Neural progenitor cell (in vitro differentiated cells): Measurements from ENCODE around the gene TREML4.
A peak's percentile ranks its signal among the peaks of the same experiment; 100 is the strongest.

Source experiments
- CTCF ChIP-seq: fragments of 200-600 bp; sonication (generic); IDR thresholded peaks from 2 replicates; pipeline ENCODE4 v1.5.1; 2017; ENCODE audit warnings: antibody characterized with exemption, mild to moderate bottlenecking
- EZH2phosphoT487 ChIP-seq: fragments of 200-600 bp; sonication (generic); IDR thresholded peaks from 2 replicates; pipeline ENCODE4 v1.6.1; 2017; ENCODE audit warnings: antibody characterized with exemption

GRCh38 chr6:41278699-41279405 lies 50.7 kb downstream of the TREML4 start:
- TF ChIP-seq CTCF = peak; percentile 71
- TF ChIP-seq EZH2phosphoT487 = no peak
